SK-N-SH (cell line): Measurements from ENCODE around the gene GHRHR. TPM values are rescaled to one million over a fixed set of nuclear protein-coding genes. Genes with fewer than 3 reads are reported as not detected.

ENCODE experiments used
- CTCF ChIA-PET: fragments of 300-600, 350-600 bp; formaldehyde crosslinking; extraction: SDS; loops from one replicate; lab custom pipeline; 2021; lab: Yijun Ruan, JAX
- POLR2A ChIA-PET: fragments of 350-600 bp; sonication (Branson Sonifier 250); formaldehyde crosslinking; extraction: SDS; loops from one replicate; lab custom pipeline; 2020; ENCODE audit warnings: antibody characterized with exemption, inconsistent platforms; lab: Yijun Ruan, JAX
- DNase-seq: peaks from one replicate; pipeline ENCODE4 v3.0.0; 2012
- H2AFZ ChIP-seq: fragments of 200-600 bp; sonication (generic); 2 replicates; pipeline ENCODE4 v1.8.1; 2016; ENCODE audit warnings: antibody characterized with exemption, mild to moderate bottlenecking, low read depth
- H3F3A ChIP-seq: fragments of 200-600 bp; sonication (generic); replicated peaks from 2 replicates; pipeline ENCODE3; 2016; ENCODE audit warnings: antibody characterized with exemption, mild to moderate bottlenecking; ENCODE audit not compliant: insufficient read depth
- H3K27ac ChIP-seq, 2 experiments: fragments of 200-500 bp in 1 of 2; fragments of 200-600 bp in 1 of 2; sonication (Bioruptor generic) in 1 of 2; sonication (generic), shearing (Covaris generic) in 1 of 2; 2 replicates each; pipeline versions ENCODE4 v1.5.1 to v1.6.1; 2014 to 2016; ENCODE audit warnings: low read depth in 2 of 2, inconsistent platforms in 1 of 2, low read length in 1 of 2, mild to moderate bottlenecking in 1 of 2, mixed read lengths in 1 of 2
- H3K27me3 ChIP-seq: fragments of 200-600 bp; sonication (generic), shearing (Covaris generic); 2 replicates; pipeline ENCODE4 v1.6.1; 2016; ENCODE audit warnings: mixed run types; ENCODE audit not compliant: insufficient read depth
- H3K36me3 ChIP-seq, 2 experiments: fragments of 200-500 bp in 1 of 2; fragments of 200-600 bp in 1 of 2; sonication (Bioruptor generic) in 1 of 2; sonication (generic) in 1 of 2; replicated peaks in 1 of 2; 2 replicates each; pipeline versions ENCODE3 to v1.5.1; 2014 to 2016; ENCODE audit warnings: low read length in 1 of 2, mild to moderate bottlenecking in 1 of 2; ENCODE audit not compliant: insufficient read depth in 2 of 2, control insufficient read depth in 1 of 2
- H3K4me1 ChIP-seq, 2 experiments: fragments of 200-500 bp in 1 of 2; fragments of 200-600 bp in 1 of 2; sonication (Bioruptor generic) in 1 of 2; sonication (generic), shearing (Covaris generic) in 1 of 2; 2 replicates each; pipeline versions ENCODE4 v1.5.1 to v1.6.1; 2014 to 2016; ENCODE audit warnings: low read depth in 1 of 2, low read length in 1 of 2, mixed run types in 1 of 2; ENCODE audit not compliant: insufficient read depth in 2 of 2, control insufficient read depth in 1 of 2
- H3K4me2 ChIP-seq: fragments of 200-600 bp; sonication (generic), shearing (Covaris generic); 2 replicates; pipeline ENCODE4 v1.6.1; 2017; ENCODE audit warnings: mixed run types
- H3K4me3 ChIP-seq, 2 experiments: fragments of 200-500 bp in 1 of 2; fragments of 200-600 bp in 1 of 2; sonication (Bioruptor generic) in 1 of 2; sonication (generic), shearing (Covaris generic) in 1 of 2; 2 replicates each; pipeline versions ENCODE4 v1.5.1 to v1.8.1; 2014 to 2016; ENCODE audit warnings: low read depth in 2 of 2, inconsistent platforms in 1 of 2, low read length in 1 of 2, mild to moderate bottlenecking in 1 of 2, mixed read lengths in 1 of 2, moderate library complexity in 1 of 2
- H3K79me2 ChIP-seq: fragments of 200-600 bp; sonication (generic); 2 replicates; pipeline ENCODE4 v1.8.1; 2017; ENCODE audit warnings: mild to moderate bottlenecking; ENCODE audit not compliant: insufficient read depth
- H3K9ac ChIP-seq: fragments of 200-600 bp; sonication (generic); 2 replicates; pipeline ENCODE4 v1.6.1; 2017; ENCODE audit warnings: mixed run types
- H3K9me2 ChIP-seq: fragments of 200-600 bp; sonication (generic); 2 replicates; pipeline ENCODE4 v1.6.1; 2017; ENCODE audit warnings: mixed run types
- H3K9me3 ChIP-seq: fragments of 200-600 bp; sonication (generic); 2 replicates; pipeline ENCODE4 v1.6.1; 2017; ENCODE audit warnings: mixed run types, mild to moderate bottlenecking, moderate library complexity
- H4K20me1 ChIP-seq: fragments of 200-600 bp; sonication (generic); 2 replicates; pipeline ENCODE4 v1.6.1; 2017; ENCODE audit warnings: mild to moderate bottlenecking, mixed run types; ENCODE audit not compliant: insufficient read depth
- ELF1 ChIP-seq: IDR thresholded peaks from 2 replicates; pipeline ENCODE4 v1.4.0; 2012
- EP300 ChIP-seq, 2 experiments: IDR thresholded peaks; 2 replicates each; pipeline versions ENCODE4 v1.4.0 to v1.6.1; 2012; ENCODE audit warnings: borderline replicate concordance in 1 of 2, low read depth in 1 of 2, low read length in 1 of 2
- EZH2phosphoT487 ChIP-seq: fragments of 200-600 bp; sonication (generic); IDR thresholded peaks from 2 replicates; pipeline ENCODE4 v1.6.1; 2017; ENCODE audit warnings: low read depth, mixed run types, mild to moderate bottlenecking, antibody characterized with exemption, moderate library complexity, borderline replicate concordance
- GATA2 ChIP-seq: sonication (generic); formaldehyde crosslinking; IDR thresholded peaks from 2 replicates; pipeline ENCODE4 v1.5.0; 2020; ENCODE audit warnings: mild to moderate bottlenecking, missing genetic modification reagents
- MEF2A ChIP-seq: IDR thresholded peaks from 2 replicates; pipeline ENCODE4 v1.4.0; 2012; ENCODE audit warnings: low read depth, borderline replicate concordance
- MXI1 ChIP-seq: IDR thresholded peaks from 2 replicates; pipeline ENCODE4 v1.6.1; 2012; ENCODE audit warnings: mild to moderate bottlenecking, low read depth, low read length, improper control_type of control experiment
- NFIC ChIP-seq: IDR thresholded peaks from 2 replicates; pipeline ENCODE4 v1.4.0; 2012; ENCODE audit warnings: borderline replicate concordance
- POLR2AphosphoS5 ChIP-seq: IDR thresholded peaks from 2 replicates; pipeline ENCODE4 v1.6.1; 2012; ENCODE audit warnings: low read depth, low read length
- RCOR1 ChIP-seq: fragments of 150-350 bp; IDR thresholded peaks from 2 replicates; pipeline ENCODE4 v1.6.1; 2017; ENCODE audit warnings: antibody characterized with exemption, low read length
- RFX5 ChIP-seq: IDR thresholded peaks from 2 replicates; pipeline ENCODE4 v1.6.1; 2012; ENCODE audit warnings: mild to moderate bottlenecking, improper control_type of control experiment, low read length
- SMC3 ChIP-seq: IDR thresholded peaks from 2 replicates; pipeline ENCODE4 v1.6.1; 2012; ENCODE audit warnings: low read depth, low read length, improper control_type of control experiment
- TAF1 ChIP-seq: IDR thresholded peaks from 2 replicates; pipeline ENCODE4 v1.6.1; 2012; ENCODE audit warnings: low read depth, mild to moderate bottlenecking, low read length, moderate library complexity, borderline replicate concordance
- TEAD4 ChIP-seq: IDR thresholded peaks from 2 replicates; pipeline ENCODE4 v1.4.0; 2012; ENCODE audit warnings: mild to moderate bottlenecking, borderline replicate concordance; ENCODE audit not compliant: insufficient read depth
- YY1 ChIP-seq: IDR thresholded peaks from 2 replicates; pipeline ENCODE4 v1.4.0; 2012; ENCODE audit warnings: low read depth, mild to moderate bottlenecking
- WGBS: methylation state at CpG from one replicate; pipeline ENCODE4 v1.1.6; 2017; ENCODE audit warnings: low lambda C conversion rate; 5-methylcytosine and 5-hydroxymethylcytosine counted together
- polyA plus RNA-seq, 3 experiments: library from polyadenylated mRNA; depleted of rRNA; stranded (reverse); fragments of >200 nt; gene quantifications; 2 replicates each; pipeline ENCODE4 v1.2.3, GENCODE V29; 2012
- TF ChIP-seq, protein P1 (sequence below): IDR thresholded peaks from 2 replicates; pipeline ENCODE4 v1.4.0; 2012; ENCODE audit warnings: low read depth, borderline replicate concordance
- TF ChIP-seq, protein P2 (sequence below): IDR thresholded peaks from 2 replicates; pipeline ENCODE4 v1.4.0; 2012; ENCODE audit warnings: low read depth
- TF ChIP-seq, protein P3 (sequence below): fragments of 200-600 bp; sonication (generic); IDR thresholded peaks from 2 replicates; pipeline ENCODE4 v1.6.1; 2017; ENCODE audit warnings: antibody characterized with exemption, mild to moderate bottlenecking, moderate library complexity

Gene GHRHR
- polyA plus RNA-seq, 1 of the 3 experiments (the other 2 are of a cell fraction), result not detected

DNA sequence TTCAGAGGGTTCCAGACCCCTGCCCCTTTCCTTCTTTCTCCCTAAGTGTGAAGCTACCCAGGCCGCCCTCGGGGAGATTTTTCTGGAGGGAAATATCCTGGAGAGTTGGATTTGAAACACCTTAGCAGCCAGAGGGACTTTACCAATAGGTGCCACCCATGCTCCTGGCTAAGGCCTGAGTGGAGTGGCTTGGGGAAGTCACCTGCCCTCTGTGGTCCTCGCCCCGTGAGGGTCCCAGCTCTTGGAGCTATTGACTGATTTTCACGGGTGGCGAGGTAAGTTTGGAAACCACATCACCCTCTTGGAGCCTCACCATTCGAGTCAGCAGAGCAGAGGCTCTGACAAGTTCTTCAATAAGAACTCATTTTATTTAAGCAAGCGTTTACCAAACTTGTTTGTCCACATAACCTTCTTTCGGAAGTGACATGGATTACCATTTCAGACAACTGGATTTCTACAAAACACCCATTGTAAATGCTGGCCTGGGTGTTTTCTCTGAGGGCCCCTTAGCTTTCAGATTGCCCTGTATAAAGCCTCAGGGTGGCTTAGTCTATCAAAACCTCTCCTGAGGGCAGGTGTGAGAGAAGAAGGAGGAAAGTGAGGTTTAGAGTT is 31.7 kb upstream of the GHRHR start:
- Histone ChIP-seq H3K27ac (no peak overlapping the region), H3K9ac (no peak overlapping the region), H3K4me1 (peaks cover 0 to 27% of the 10 kb centered on the region in 2 experiments; a peak in 1 of 4 replicates), H3K9me3 (no peaks in the 10 kb centered on the region), H3K79me2 (no peaks in the 10 kb centered on the region), H2AFZ (no peak overlapping the region), H3F3A (no peaks in the 10 kb centered on the region), H3K4me2 (no peak overlapping the region), H4K20me1 (no peaks in the 10 kb centered on the region), H3K9me2 (no peaks in the 10 kb centered on the region), H3K36me3 (no peaks in the 10 kb centered on the region), H3K4me3 (no peak overlapping the region), H3K27me3 (no peaks in the 10 kb centered on the region)
- TF ChIP-seq EP300 (IDR thresholded peaks at IDR 0.05; ENCODE audit: borderline replicate concordance in 1 of 2, low read depth in 1 of 2, low read length in 1 of 2) (no peak), RCOR1 (no peak), TEAD4 (no peak), NFIC (no peak), GATA2 (CRISPR knock-in tag) (no peak), TAF1 (no peak), SMC3 (no peak), YY1 (no peak), MEF2A (no peak), POLR2AphosphoS5 (no peak), RFX5 (no peak), EZH2phosphoT487 (no peak), ELF1 (no peak), MXI1 (no peak)
- TF ChIP-seq, protein P1, sequence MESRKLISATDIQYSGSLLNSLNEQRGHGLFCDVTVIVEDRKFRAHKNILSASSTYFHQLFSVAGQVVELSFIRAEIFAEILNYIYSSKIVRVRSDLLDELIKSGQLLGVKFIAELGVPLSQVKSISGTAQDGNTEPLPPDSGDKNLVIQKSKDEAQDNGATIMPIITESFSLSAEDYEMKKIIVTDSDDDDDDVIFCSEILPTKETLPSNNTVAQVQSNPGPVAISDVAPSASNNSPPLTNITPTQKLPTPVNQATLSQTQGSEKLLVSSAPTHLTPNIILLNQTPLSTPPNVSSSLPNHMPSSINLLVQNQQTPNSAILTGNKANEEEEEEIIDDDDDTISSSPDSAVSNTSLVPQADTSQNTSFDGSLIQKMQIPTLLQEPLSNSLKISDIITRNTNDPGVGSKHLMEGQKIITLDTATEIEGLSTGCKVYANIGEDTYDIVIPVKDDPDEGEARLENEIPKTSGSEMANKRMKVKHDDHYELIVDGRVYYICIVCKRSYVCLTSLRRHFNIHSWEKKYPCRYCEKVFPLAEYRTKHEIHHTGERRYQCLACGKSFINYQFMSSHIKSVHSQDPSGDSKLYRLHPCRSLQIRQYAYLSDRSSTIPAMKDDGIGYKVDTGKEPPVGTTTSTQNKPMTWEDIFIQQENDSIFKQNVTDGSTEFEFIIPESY, result no peak
- TF ChIP-seq, protein P2, sequence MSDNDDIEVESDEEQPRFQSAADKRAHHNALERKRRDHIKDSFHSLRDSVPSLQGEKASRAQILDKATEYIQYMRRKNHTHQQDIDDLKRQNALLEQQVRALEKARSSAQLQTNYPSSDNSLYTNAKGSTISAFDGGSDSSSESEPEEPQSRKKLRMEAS, result no peak
- TF ChIP-seq, protein P3, sequence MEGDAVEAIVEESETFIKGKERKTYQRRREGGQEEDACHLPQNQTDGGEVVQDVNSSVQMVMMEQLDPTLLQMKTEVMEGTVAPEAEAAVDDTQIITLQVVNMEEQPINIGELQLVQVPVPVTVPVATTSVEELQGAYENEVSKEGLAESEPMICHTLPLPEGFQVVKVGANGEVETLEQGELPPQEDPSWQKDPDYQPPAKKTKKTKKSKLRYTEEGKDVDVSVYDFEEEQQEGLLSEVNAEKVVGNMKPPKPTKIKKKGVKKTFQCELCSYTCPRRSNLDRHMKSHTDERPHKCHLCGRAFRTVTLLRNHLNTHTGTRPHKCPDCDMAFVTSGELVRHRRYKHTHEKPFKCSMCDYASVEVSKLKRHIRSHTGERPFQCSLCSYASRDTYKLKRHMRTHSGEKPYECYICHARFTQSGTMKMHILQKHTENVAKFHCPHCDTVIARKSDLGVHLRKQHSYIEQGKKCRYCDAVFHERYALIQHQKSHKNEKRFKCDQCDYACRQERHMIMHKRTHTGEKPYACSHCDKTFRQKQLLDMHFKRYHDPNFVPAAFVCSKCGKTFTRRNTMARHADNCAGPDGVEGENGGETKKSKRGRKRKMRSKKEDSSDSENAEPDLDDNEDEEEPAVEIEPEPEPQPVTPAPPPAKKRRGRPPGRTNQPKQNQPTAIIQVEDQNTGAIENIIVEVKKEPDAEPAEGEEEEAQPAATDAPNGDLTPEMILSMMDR, result no peak
- peak; percentile 12 for DNase-seq
- 81% methylated on average over 9 of the region's 9 CpGs for WGBS
- ChIA-PET CTCF (interaction anchor here (1.1 to 9.6 kb wide), 7 partner anchors 9 to 189 kb away, joined by 3 to 103 read pairs (median 4); no protein-coding TSS in a partner anchor), POLR2A (interaction anchor here (0.6 kb wide), 1 partner anchor 28 kb away, joined by 3 read pairs; no protein-coding TSS in a partner anchor)
